NOMO-1 treated with dmso at 0.1 percent for 144 hours (cell line): ENCODE results near the gene TRIO.

Source experiments
- DNase-seq: peaks from one replicate; lab custom pipeline; 2025; ENCODE audit not compliant: unreplicated experiment; lab: John Stamatoyannopoulos, UW

TRIO gene

DNA sequence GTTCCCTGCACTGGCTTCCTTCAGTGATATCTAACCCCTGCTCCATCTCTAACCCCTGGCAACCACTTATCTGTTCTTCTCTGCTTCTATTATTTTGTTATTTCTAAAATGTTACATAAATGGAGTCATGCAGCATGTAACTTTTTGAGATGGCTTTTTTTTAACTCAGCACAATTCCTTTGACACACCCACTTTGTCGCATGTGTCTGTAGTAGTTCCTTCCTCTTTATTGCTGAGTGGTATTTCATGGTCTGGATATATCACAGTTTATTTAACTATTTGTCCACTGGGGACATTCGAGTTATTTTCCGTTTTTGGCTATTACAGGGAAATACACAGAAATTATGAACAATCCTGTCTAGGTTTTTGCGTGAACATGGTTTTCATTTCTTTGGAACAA, 200.2 kb downstream of the TRIO start:
- peak; percentile 30 for DNase-seq

DNA sequence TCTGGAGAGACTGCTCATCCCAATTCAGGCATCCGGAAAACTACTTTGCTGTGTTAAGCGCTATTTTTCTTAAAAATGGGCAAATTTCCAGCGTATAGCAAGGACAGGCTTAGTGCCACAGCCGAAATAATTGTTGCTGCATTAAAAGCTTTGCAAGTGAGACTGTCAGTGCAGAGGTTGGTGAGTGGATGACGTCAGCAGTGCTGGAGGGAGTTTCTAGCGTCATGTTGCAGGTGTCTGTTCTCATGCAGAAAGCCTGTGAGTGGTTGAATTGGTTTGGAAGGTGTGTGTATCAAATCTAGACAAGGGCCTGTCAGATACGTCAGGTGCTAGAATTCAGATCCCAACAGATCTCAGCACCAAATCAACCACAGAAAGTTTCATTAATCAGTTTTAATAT, 204.4 kb downstream of the TRIO start:
- no peak for DNase-seq

- DNase-seq = no peak
Measured at GRCh38 chr5:14348142-14348541, 205.0 kb downstream of the TRIO start.

DNA sequence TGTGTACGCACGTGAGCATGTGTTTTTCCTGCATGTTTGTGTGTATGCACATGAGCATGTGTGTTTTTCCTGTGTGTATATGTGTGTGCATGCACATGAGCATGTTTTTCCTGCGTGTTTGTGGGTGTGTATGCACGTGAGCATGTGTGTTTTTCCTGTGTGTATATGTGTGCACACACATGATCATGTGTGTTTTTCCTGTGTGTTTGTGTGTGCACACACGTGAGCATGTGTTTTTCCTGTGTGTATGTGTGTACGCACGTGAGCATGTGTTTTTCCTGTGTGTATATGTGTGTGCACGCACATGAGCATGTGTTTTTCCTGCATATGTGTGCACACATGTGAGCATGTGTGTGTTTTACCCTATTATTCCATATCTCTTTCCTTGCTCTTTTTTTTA, 205.9 kb downstream of the TRIO start:
- DNase-seq = no peak

- DNase-seq = peak; percentile 28
Measured at GRCh38 chr5:14351086-14351661, 208.0 kb downstream of the TRIO start.

DNA sequence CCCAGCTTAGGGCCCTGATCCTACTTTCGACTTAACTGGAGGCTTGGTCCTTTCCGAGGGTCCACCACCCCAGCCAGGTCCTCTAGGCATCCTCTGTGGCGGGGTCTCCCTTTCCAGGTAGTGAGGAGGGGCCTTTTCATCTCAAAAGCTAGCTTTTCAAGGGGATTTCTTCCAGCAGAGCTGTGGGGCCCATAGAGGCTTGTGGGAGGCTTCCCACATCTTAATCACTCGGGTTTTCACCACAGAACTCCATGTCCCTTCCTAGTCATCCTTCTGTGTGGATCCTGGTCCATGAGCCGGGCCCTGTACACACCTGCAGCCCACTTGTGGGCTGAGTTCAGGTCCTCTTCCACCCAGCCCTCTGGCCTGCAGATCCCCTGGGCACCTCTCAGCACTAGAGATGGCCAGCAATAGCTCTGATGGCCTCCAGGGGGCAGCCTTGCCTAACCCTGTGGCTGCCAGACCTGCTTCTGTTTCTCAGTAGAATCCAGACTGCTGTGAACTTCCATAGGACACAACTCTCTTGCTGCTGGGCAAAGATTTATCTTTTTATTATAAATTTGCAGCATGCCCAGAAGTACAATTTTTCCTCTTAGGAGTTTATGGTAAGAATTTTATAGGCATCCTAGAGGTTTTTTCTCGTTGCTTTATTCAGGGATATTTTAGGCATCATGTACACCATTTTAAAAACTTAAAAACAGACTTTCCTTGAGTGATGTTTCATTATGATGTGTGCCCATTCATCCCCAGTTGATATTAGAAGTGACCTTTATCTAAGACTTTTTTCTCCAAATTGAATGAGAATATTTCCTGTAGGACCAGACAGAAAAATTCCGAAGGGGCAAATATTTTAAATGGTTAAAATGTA, 208.9 kb downstream of the TRIO start:
- peak; percentile 76 for DNase-seq

GRCh38 chr5:14353726-14354474, 210.8 kb downstream of the TRIO start:
- no peak for DNase-seq

DNA sequence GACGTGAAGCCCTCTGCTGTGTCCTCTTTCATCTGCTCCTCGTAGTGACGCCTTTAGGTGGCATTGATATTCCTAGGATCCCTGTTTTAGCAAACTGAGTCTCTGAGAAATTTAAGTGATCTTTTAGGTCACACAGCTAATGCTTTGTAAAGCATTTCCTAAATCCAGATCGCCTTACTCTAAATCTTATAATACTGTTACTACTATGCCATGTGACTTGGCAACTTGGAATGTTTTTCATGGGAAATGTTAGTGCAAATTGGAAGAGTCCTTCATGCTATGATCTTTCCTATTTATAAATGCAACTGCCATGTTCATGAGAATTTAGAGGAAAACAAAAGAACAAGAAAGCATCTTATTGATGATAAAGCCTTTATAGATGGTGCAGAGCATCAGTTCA, 212.2 kb downstream of the TRIO start:
- DNase-seq = no peak

- DNase-seq = no peak
Measured at GRCh38 chr5:14356305-14356704, 213.2 kb downstream of the TRIO start.

- no peak for DNase-seq
Measured at GRCh38 chr5:14357441-14357840, 214.3 kb downstream of the TRIO start.

GRCh38 chr5:14357851-14358250, 214.7 kb downstream of the TRIO start:
- DNase-seq = no peak

DNA sequence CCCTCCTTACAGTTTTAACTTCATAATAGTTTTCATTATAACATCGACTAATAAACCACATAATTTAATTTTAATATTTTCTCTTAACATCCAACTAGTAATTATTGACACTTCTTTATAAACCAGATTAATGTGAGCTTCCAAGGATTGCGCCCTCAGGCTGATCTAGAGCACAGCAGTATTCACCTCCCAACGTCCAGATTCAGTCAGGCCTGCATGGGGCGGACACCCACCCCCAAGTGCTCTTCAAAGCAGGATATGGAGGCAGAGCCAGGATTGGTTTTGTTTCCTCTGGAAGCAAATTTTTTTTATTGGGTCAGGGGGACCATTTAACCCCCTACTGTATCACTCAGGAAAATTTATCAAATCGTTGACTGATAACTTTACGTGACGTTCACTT, 215.4 kb downstream of the TRIO start:
- DNase-seq = no peak

DNA sequence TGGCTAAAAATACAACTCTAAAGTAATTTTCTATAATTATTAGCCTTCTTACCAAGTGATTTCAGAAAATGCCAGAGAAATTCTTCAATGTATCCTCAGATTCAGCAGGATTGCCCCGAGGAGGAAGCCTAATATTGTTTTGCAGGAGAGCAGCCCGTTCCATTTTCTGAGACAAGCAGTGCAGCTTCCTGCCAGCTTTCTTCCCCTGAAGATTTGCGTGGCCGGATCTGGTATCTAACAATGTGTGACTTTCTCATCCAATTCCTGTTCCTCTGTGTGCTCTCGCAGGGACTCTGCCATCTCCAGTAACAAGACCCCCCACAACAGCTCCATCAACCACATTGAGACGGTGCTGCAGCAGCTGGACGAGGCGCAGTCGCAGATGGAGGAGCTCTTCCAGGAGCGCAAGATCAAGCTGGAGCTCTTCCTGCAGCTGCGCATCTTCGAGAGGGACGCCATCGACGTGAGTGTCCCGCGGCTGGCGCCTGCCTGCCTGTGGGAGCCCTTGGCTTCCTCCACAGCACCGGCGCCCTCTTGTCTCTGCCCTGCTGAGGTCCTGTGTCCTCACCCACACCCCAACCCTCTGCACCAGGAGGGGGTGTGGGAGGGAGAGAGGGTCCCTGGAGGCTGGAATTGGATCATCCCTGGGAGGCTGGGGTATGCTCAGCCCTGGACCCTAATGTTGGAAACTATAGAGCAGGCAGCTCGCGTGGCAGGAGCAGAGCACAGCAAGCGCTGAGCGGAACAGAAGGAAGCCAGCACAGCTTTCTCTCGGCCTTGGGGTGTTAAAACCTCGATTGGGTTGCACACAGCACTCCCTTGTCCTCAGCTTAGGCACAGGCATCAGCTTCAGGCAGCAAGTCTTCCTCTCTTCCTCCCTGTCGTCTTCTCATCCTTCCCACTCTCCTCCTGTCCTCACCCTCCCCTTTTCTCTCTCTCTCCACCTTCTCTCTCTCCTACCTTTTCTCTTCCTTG, 216.2 kb downstream of the TRIO start:
- DNase-seq = no peak

DNA sequence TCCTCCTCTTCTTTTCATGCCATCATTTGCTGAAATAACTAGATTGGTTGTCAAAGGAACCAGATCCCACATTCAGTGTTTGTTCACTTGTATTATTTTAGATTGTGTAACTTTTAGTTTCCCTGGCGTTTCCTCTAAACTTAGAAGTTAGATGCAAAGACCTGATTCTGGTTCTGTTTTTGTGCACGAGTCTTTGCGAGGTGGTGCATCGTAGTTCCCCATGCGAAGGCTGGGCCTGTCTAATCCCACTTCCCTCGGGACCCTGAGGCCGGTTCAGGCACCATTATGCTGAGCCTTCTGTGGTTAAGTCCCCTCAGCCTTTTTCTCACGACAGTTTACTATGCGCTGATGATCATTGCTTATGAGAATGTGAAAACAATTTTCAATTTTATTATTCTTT, 219.3 kb downstream of the TRIO start:
- peak; percentile 40 for DNase-seq

GRCh38 chr5:14364096-14364495, 221.0 kb downstream of the TRIO start:
- DNase-seq = no peak

- no peak for DNase-seq
Measured at GRCh38 chr5:14364576-14365472, 221.7 kb downstream of the TRIO start.

DNA sequence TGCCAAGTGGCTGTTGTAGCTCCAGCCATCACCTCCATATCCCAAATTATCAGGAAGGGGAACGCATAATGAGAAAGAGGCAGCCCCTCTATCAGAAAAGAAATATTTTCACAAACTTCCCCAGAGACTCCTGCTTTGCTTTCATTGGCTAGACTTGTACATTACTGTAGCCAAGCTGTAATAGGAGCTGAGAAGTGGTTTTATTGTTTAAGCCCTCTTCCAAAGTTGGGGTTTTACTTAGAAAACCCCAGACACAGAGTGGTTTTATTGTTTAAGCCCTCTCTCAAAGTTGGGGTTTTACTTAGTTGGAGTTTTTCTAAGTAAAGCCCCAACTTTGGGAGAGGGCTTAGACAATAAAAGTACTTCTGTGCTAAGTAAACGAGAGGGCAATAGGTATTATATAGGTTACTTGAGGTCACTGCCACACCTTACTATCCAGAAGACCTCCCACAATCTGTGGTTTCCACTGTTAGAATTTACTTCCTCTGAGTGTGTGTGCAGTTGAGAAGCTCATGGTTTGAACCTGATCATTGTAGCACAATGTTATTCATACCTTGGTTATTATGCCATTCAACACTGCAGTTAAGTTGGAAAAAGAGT, 222.8 kb downstream of the TRIO start:
- DNase-seq = no peak

- no peak for DNase-seq
Measured at GRCh38 chr5:14366763-14367162, 223.6 kb downstream of the TRIO start.

GRCh38 chr5:14367364-14367763, 224.2 kb downstream of the TRIO start:
- DNase-seq = no peak
